OCI-LY1 (cell line): ENCODE data around the gene ARF1.

Experiments
- H2AFZ ChIP-seq: fragments of 200-600 bp; sonication (generic), shearing (Covaris generic); 2 replicates; pipeline ENCODE4 v1.6.0; 2014; ENCODE audit warnings: antibody characterized with exemption, mild to moderate bottlenecking, low read length
- H3F3A ChIP-seq: fragments of 200-600 bp; sonication (generic), shearing (Covaris generic); 2 replicates; pipeline ENCODE4 v1.6.0; 2014; ENCODE audit warnings: mild to moderate bottlenecking, antibody characterized with exemption, low read length, moderate library complexity; ENCODE audit not compliant: insufficient read depth
- H3K27ac ChIP-seq: fragments of 200-600 bp; sonication (generic); 2 replicates; pipeline ENCODE4 v1.5.1; 2014; ENCODE audit warnings: low read length, mixed run types, mild to moderate bottlenecking, low read depth; ENCODE audit not compliant: poor library complexity, severe bottlenecking
- H3K27me3 ChIP-seq: fragments of 200-600 bp; sonication (generic); 2 replicates; pipeline ENCODE4 v1.6.0; 2014; ENCODE audit warnings: antibody characterized with exemption, mild to moderate bottlenecking, low read length, moderate library complexity; ENCODE audit not compliant: insufficient read depth
- H3K36me3 ChIP-seq: fragments of 200-600 bp; sonication (generic); 2 replicates; pipeline ENCODE4 v1.6.1; 2014; ENCODE audit warnings: mild to moderate bottlenecking, antibody characterized with exemption, low read length, moderate library complexity, mixed read lengths; ENCODE audit not compliant: insufficient read depth
- H3K4me1 ChIP-seq: fragments of 200-600 bp; sonication (generic); 2 replicates; pipeline ENCODE4 v1.5.1; 2014; ENCODE audit warnings: mild to moderate bottlenecking, low read length, moderate library complexity; ENCODE audit not compliant: insufficient read depth, severe bottlenecking
- H3K4me2 ChIP-seq: fragments of 200-600 bp; sonication (generic), shearing (Covaris generic); 2 replicates; pipeline ENCODE4 v1.6.1; 2014; ENCODE audit warnings: low read length
- H3K4me3 ChIP-seq: fragments of 200-600 bp; sonication (generic); 2 replicates; pipeline ENCODE4 v1.5.1; 2014; ENCODE audit warnings: low read length, low read depth, mild to moderate bottlenecking, mixed read lengths; ENCODE audit not compliant: poor library complexity, severe bottlenecking
- H3K79me2 ChIP-seq: fragments of 200-600 bp; shearing (Covaris generic); 2 replicates; pipeline ENCODE4 v1.6.1; 2016; ENCODE audit warnings: mixed run types, low read length, mixed read lengths; ENCODE audit not compliant: insufficient read depth
- H3K9ac ChIP-seq: fragments of 200-600 bp; sonication (generic), shearing (Covaris generic); 2 replicates; pipeline ENCODE4 v1.6.1; 2014; ENCODE audit warnings: mild to moderate bottlenecking, low read length, mixed read lengths
- H3K9me2 ChIP-seq: fragments of 200-600 bp; sonication (generic), shearing (Covaris generic); 2 replicates; pipeline ENCODE4 v1.6.1; 2014; ENCODE audit warnings: low read depth, mild to moderate bottlenecking, low read length, mixed read lengths
- H3K9me3 ChIP-seq: fragments of 200-600 bp; shearing (Covaris generic); 2 replicates; pipeline ENCODE4 v1.6.1; 2014; ENCODE audit warnings: low read length, mixed read lengths
- H4K20me1 ChIP-seq: fragments of 200-600 bp; sonication (generic), shearing (Covaris generic); 2 replicates; pipeline ENCODE4 v1.6.0; 2016; ENCODE audit warnings: mild to moderate bottlenecking, low read length; ENCODE audit not compliant: insufficient read depth
- CTCF ChIP-seq: fragments of 200-600 bp; sonication (generic), shearing (Covaris generic); IDR thresholded peaks from 2 replicates; pipeline ENCODE4 v1.5.1; 2017; ENCODE audit warnings: mild to moderate bottlenecking, antibody characterized with exemption, low read length, moderate library complexity, mixed read lengths
- EZH2 ChIP-seq: fragments of 200-600 bp; sonication (generic), shearing (Covaris generic); IDR thresholded peaks from 2 replicates; pipeline ENCODE4 v1.8.0; 2017; ENCODE audit warnings: borderline replicate concordance, mixed run types, mild to moderate bottlenecking, antibody characterized with exemption, low read length, moderate library complexity, mixed read lengths

Gene ARF1

GRCh38 chr1:228139406-228139930 is 57.0 kb downstream of the ARF1 start:
- peaks cover 27% of the 10 kb centered on the region; the same call in 1 of the 2 replicates for H3K79me2 ChIP-seq
- no peaks in the 10 kb centered on the region for H4K20me1 ChIP-seq
- H3K9ac ChIP-seq: peak overlapping the region; percentile 71
- peak overlapping the region; percentile 78 for H3K27ac ChIP-seq
- no peaks in the 10 kb centered on the region for H3K36me3 ChIP-seq
- peak overlapping the region; percentile 80 for H3K4me3 ChIP-seq
- H3F3A ChIP-seq: no peaks in the 10 kb centered on the region
- H3K9me2 ChIP-seq: no peaks in the 10 kb centered on the region
- H3K9me3 ChIP-seq: no peaks in the 10 kb centered on the region
- TF ChIP-seq CTCF (no peak), EZH2 (no peak)
- H3K4me1 ChIP-seq: peaks cover 51% of the 10 kb centered on the region
- H3K27me3 ChIP-seq: no peaks in the 10 kb centered on the region
- H3K4me2 ChIP-seq: peak overlapping the region; percentile 59
- H2AFZ ChIP-seq: no peak overlapping the region

GRCh38 chr1:228139931-228140723 is 57.6 kb downstream of the ARF1 start, which contains the start of gene GUK1:
Gene GUK1, plus strand, starts transcription at chr1:228140279. Its CDS starts 24 bp downstream, at chr1:228140303.
- TF ChIP-seq EZH2: no peak
- no peak for TF ChIP-seq CTCF
- Histone ChIP-seq H3K9me3 (no peaks in the 10 kb centered on the region), H3K79me2 (peaks cover 27% of the 10 kb centered on the region; the same call in 1 of the 2 replicates), H3K4me3 (peak within 1 kb of the TSS; percentile 80), H4K20me1 (no peaks in the 10 kb centered on the region), H2AFZ (no peak within 1 kb of the TSS), H3K9me2 (no peaks in the 10 kb centered on the region), H3K27ac (peak within 1 kb of the TSS; percentile 78), H3K36me3 (no peaks in the 10 kb centered on the region), H3K27me3 (no peaks in the 10 kb centered on the region), H3K9ac (peak within 1 kb of the TSS; percentile 75), H3K4me2 (peak within 1 kb of the TSS; percentile 95), H3F3A (no peaks in the 10 kb centered on the region), H3K4me1 (peaks cover 51% of the 10 kb centered on the region)

- H3F3A ChIP-seq: no peaks in the 10 kb centered on the region
- no peaks in the 10 kb centered on the region for H4K20me1 ChIP-seq
- peaks cover 51% of the 10 kb centered on the region for H3K4me1 ChIP-seq
- peak overlapping the region; percentile 80 for H3K4me3 ChIP-seq
- H3K9me2 ChIP-seq: no peaks in the 10 kb centered on the region
- H2AFZ ChIP-seq: no peak overlapping the region
- H3K9me3 ChIP-seq: no peaks in the 10 kb centered on the region
- H3K79me2 ChIP-seq: peaks cover 27% of the 10 kb centered on the region; the same call in 1 of the 2 replicates
- H3K27ac ChIP-seq: peak overlapping the region; percentile 28
- H3K27me3 ChIP-seq: no peaks in the 10 kb centered on the region
- peak overlapping the region; percentile 95 for H3K4me2 ChIP-seq
- peak overlapping the region; percentile 75 for H3K9ac ChIP-seq
- TF ChIP-seq CTCF (no peak), EZH2 (no peak)
- no peaks in the 10 kb centered on the region for H3K36me3 ChIP-seq
Observed at GRCh38 chr1:228140724-228141225, 58.3 kb downstream of the ARF1 start.
